GM21381 (cell line): ENCODE results near the gene NAV2.

ENCODE experiments used
- ATAC-seq: cut with Tn5 transposase; IDR thresholded peaks from one replicate; pipeline ENCODE4 v1.9.1; 2021; ENCODE audit warnings: mild to moderate bottlenecking, moderate library complexity; ENCODE audit not compliant: unreplicated experiment

NAV2 gene

GRCh38 chr11:19803506-19803998, 90.9 kb downstream of the NAV2 start:
- ATAC-seq: no peak

GRCh38 chr11:19805376-19805775, 92.7 kb downstream of the NAV2 start:
- ATAC-seq: no peak

DNA sequence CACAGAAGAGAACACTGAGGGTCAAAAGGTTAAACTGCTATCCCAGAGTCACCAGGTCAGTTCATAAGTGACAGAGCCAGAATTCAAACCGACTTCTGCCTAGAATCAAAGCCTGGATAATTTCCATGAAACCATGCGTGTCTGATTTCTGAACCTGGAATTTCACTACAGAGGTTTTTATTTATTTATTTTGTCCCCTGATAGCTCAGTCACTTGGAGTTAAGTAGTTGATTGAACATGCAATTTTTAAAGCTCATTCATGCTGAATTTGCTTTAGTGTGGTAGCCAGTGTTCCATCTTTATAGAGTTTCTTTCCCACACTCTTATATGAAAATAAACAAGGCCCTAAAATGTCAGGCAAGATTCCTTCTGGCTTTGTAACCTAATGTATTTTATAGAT, 93.2 kb downstream of the NAV2 start:
- ATAC-seq: no peak

GRCh38 chr11:19806251-19806650, 93.6 kb downstream of the NAV2 start:
- no peak for ATAC-seq

DNA sequence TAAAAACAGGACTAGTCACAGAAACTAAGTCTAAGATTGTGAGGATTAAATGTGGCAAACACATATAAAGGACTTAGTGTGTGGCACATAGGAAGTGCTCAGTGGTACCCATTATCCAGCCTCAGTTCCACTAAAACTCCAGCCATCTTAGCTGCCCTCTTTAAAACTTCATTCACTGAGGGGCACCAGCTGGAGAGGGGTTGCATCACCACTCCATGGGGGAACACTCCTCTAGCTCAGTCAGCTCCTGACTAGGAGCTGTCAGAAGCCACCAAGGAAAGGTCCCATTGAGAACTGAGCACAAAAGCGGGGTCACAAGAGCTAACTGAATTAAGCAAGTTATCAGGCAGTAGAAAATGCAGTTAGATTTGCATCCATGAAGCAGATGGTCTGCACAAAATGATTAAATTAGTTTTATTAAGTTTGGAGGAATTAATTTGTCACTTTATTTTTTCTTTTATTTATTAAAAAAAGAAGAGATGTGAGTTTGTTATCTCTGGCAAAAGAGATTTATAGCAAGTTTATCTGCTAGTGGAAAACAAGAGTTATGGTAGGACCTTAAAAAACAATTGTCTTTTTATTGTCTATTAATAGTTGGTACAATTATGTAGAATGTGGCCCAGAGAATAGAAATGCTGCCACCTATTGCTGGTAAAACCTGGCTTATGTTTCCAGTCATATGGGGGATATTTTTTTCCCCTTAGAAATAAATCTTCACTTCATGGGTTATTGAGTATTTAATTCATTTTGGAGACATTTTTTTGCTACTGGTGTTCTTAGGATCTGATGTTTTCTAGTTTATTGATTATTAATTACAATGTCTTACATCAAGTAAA, 95.7 kb downstream of the NAV2 start:
- ATAC-seq: no peak

DNA sequence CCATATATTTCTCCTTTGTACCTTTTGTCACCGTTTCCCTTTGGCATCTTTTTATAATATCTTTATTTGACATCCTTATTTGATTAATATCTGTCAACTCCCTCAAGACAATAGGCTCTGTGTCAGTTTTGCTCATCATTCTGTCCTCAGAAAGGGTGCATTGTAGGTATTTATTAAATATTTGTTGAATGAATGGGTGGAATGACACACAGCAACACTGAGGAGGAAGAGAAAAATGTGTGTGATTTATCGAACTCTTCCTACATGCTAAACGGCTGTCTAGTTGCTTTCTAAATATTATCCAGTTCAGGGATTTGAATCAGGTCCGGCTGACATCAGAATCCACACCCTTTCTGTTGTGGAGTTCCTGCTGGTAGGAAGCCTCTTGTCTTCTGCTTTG, 98.2 kb downstream of the NAV2 start:
- no peak for ATAC-seq

- ATAC-seq: no peak
These were observed 98.7 kb downstream of the NAV2 start for GRCh38 chr11:19811380-19811779.

GRCh38 chr11:19812096-19812495, 99.5 kb downstream of the NAV2 start:
- no peak for ATAC-seq

- ATAC-seq: no peak
These were observed 100.1 kb downstream of the NAV2 start for GRCh38 chr11:19812710-19813109.

DNA sequence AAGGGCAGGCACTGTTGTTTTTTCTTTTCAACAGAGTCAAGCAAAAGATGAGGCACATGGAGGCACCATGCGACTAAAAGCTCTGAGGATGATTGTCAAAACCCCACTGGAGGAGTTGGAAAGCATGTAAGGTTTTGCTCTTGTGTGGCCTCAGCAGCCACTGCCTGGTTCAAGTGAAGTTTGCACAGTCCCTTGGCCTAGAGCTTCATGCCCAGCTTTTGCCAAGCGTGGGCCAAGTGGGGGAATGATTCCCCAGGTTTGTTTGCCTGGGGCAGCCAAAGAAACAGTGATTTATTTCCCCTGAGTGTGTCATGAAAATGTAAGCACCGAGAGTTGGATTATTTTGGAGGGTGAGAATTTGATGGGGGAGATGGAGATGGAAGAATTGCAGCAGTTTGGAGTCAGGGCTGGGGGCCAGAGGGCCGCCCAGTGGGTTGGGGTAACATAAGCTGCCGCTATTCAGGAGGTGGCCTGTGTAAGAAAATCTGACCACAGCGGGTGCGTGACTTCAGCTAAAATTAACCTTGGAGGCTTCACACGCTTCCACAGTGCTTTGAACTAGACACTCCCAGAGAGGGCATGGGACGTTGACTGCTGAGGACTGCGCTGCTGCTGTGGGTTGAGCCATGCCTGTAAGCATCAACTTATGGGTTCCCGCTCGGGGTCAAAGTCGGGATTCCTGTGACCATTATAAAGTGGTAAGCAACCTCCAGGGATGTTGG, 100.7 kb downstream of the NAV2 start:
- ATAC-seq: no peak

DNA sequence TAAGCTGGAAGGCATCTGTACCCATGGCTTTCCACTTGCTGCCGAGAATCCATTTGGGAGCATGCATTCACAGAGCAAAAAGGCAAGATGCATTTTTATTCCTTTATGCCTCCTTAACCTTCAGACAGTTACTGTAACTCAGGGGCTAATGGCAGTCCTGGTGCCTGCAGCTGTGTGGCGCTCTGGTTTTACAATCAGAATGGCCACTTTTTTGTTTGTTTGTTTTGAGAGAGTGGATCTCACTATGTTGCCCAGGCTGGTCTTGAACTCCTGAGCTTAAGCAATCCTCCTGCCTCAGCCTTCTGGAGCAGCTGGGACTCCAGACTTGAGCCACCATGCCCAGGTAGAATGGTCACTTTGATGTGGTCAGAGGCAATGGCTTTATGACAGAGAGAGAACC, 101.8 kb downstream of the NAV2 start:
- no peak for ATAC-seq

- ATAC-seq: no peak
These were observed 103.4 kb downstream of the NAV2 start for GRCh38 chr11:19816040-19816439.

GRCh38 chr11:19816817-19817216, 104.2 kb downstream of the NAV2 start:
- no peak for ATAC-seq

GRCh38 chr11:19817265-19817851, 104.7 kb downstream of the NAV2 start:
- ATAC-seq: no peak

GRCh38 chr11:19817870-19818269, 105.2 kb downstream of the NAV2 start:
- no peak for ATAC-seq

- no peak for ATAC-seq
These were observed 106.0 kb downstream of the NAV2 start for GRCh38 chr11:19818619-19819018.

DNA sequence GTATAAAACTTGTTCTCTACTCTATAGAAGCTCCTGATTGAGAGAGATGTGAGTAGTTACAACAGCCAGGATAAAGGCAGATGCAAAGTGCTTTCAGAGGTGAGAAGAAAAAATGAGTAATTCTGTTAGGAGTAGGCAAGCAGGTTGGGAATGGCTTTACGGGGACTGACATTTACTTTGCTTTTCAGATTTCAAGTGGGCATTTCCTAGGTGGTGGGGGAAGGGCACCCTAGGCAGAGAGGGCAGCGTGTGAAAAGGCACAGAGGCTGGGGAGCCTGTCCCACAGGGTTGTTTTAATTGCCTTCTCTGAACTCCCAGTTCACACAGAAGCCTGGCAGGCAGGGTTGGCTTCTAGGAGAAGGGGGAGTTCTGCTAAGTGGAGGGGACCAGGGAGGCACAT, 106.5 kb downstream of the NAV2 start:
- ATAC-seq: no peak

DNA sequence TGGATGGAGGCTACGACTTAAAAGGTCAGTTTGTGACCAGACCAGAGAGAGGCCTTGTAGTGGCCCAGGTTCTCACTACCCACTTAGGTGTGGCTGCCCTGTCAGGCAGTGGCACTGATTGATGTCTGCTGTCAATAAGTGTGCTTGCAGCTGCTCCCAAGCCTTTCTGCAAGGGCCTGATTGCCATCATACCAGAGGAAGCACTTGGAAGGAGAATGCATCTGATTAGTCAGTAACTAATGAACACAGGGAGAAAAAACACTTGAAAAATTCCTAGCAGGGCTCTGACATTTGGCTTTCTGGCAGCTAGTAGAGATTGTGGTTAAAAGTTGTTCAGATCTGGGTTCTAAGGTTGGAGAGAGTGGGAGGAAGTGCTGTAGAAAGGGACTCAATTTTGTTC, 107.5 kb downstream of the NAV2 start:
- no peak for ATAC-seq

DNA sequence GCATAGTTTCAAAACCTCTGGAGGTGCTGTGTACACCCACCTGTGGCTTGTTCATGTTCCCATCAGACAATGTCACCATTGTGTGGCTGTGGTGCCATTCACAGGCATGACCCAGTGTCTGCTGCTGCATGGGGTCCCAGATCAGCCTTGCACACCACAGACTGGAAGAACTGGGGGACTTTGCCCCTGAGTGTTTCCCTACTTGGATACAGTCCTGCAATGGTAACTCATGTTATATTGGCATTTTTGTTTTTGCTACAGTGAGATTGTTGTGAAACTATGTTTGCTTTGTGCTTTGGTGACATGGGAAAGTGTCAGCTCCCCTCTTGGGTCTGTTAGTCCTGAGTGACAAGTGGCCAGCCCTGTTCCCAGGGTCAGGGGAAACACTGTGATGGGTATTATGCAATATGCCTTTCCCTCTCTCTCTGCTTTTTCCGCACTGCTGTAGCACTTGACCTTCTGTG, 108.8 kb downstream of the NAV2 start:
- ATAC-seq: no peak

GRCh38 chr11:19821993-19822392, 109.4 kb downstream of the NAV2 start:
- no peak for ATAC-seq

DNA sequence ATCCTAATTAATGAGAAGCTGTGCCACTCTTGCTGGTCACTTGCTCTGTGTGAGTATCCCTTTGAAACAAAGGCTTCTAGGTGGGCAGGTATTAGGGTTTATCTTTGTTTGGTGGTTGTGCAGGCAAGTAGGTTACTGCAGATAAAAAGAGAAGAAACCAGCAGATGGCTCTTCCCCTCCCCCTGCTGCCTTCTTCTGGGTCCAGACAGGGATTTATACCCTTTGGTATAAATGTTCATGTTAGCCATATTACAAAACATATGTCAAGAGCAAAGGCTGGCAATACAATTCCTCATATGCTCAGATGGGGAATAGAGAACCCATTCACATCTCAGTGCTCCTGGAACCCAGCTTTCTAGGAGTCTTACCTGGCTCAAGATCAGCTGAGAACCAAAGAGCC, 109.9 kb downstream of the NAV2 start:
- ATAC-seq: no peak

- ATAC-seq: no peak
These were observed 114.0 kb downstream of the NAV2 start for GRCh38 chr11:19826606-19827005.
